Lower leg skin (tissue), 4 donors: ENCODE data around the gene FUT2. TPM values are rescaled to one million over a fixed set of nuclear protein-coding genes. Genes with fewer than 3 reads are reported as not detected.
"Not testable (repeated sequence)": the region's sequence is repeated elsewhere in the genome, so short reads cannot be mapped to it uniquely, and the experiment has no call there.

ENCODE experiments used
- DNase-seq, 2 donors: peaks; one replicate each; pipeline ENCODE4 v3.0.0-alpha.2; 2019; ENCODE audit warnings: low spot score in 2 of 2
- H3K4me3 ChIP-seq: fragments of 200-600 bp; sonication (generic); 2 replicates; pipeline ENCODE4 v1.5.1; 2017; ENCODE audit warnings: mild to moderate bottlenecking, low read depth; ENCODE audit not compliant: poor library complexity, severe bottlenecking
- POLR2A ChIP-seq, 2 donors: fragments of 450-650 bp; IDR thresholded peaks; one replicate each; pipeline ENCODE4 v1.6.1; 2016 to 2017; ENCODE audit warnings: antibody characterized with exemption in 2 of 2, mild to moderate bottlenecking in 1 of 2, moderate library complexity in 1 of 2
- WGBS, 2 donors: methylation state at CpG; one replicate each; pipeline ENCODE4 v1.1.5; 2018; 5-methylcytosine and 5-hydroxymethylcytosine counted together
- intact Hi-C: fragments of 100-400 bp; cut with DNase I; formaldehyde crosslinking; loops from one replicate; pipeline ENCODE4 v1.15.0; 2023; ENCODE audit warnings: low total_unique reads
- total RNA-seq, 4 donors: library from RNA; depleted of rRNA; stranded (reverse); fragments of >200 nt; gene quantifications; one replicate each; pipeline ENCODE4 v1.1.0, GENCODE V29; 2016
- TF ChIP-seq, protein P1 (sequence below), 3 donors: fragments of 450-650 bp; IDR thresholded peaks; one replicate each; pipeline ENCODE4 v1.5.1; 2016; ENCODE audit warnings: antibody characterized with exemption in 3 of 3, mild to moderate bottlenecking in 3 of 3, moderate library complexity in 2 of 3

The FUT2 gene
- total RNA-seq, 4 donors from 2014 or later = 8.5 to 14.9 (median 11.5) TPM

DNA sequence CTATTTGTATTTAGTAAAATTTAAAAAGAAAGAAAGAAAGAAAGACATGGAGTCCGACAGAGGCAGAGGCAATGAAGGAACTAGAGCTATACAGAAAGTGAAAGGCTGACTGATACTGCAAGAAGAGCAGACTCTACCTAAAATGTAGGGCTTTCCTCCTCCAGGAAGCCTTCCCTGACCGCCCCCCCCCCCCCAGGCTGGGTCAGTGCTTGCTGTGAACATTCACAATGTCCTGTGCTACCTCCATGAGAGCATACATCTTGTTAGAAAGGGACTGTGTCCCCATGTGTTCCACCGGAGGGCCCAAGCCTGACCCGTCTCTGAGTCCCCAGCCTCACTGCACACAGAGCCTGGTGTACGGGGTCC, 44.1 kb upstream of the FUT2 start:
- H3K4me3 ChIP-seq = no peak overlapping the region
- 87 to 89% methylated on average over 3 to 5 of the region's 5 CpGs for WGBS, 2 donors
- no peak for DNase-seq
- intact Hi-C loops = no loop called here
- TF ChIP-seq, protein P1, sequence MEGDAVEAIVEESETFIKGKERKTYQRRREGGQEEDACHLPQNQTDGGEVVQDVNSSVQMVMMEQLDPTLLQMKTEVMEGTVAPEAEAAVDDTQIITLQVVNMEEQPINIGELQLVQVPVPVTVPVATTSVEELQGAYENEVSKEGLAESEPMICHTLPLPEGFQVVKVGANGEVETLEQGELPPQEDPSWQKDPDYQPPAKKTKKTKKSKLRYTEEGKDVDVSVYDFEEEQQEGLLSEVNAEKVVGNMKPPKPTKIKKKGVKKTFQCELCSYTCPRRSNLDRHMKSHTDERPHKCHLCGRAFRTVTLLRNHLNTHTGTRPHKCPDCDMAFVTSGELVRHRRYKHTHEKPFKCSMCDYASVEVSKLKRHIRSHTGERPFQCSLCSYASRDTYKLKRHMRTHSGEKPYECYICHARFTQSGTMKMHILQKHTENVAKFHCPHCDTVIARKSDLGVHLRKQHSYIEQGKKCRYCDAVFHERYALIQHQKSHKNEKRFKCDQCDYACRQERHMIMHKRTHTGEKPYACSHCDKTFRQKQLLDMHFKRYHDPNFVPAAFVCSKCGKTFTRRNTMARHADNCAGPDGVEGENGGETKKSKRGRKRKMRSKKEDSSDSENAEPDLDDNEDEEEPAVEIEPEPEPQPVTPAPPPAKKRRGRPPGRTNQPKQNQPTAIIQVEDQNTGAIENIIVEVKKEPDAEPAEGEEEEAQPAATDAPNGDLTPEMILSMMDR (IDR thresholded peaks at IDR 0.05) = no peak
- no peak for TF ChIP-seq POLR2A (IDR thresholded peaks at IDR 0.05)

- no peak overlapping the region for H3K4me3 ChIP-seq
- intact Hi-C loops = no loop called here
- WGBS, 2 donors = 43 to 48% methylated on average over 11 of the region's 11 CpGs
- no peak for TF ChIP-seq POLR2A (IDR thresholded peaks at IDR 0.05)
- TF ChIP-seq, protein P1 (IDR thresholded peaks at IDR 0.05) = no peak
- DNase-seq = no peak
These were observed 41.3 kb upstream of the FUT2 start for GRCh38 chr19:48654299-48655059.

- DNase-seq = peak in 1 of 2 donors; percentile 34
- TF ChIP-seq, protein P1 (IDR thresholded peaks at IDR 0.05) = no peak
- TF ChIP-seq POLR2A (IDR thresholded peaks at IDR 0.05) = no peak
- WGBS, 2 donors = 41 to 50% methylated on average over 16 of the region's 16 CpGs
- intact Hi-C loops = no loop called here
- H3K4me3 ChIP-seq = no peak overlapping the region
These were observed 38.8 kb upstream of the FUT2 start for GRCh38 chr19:48656840-48657474.

- 92 to 93% methylated on average over 5 of the region's 5 CpGs for WGBS, 2 donors
- DNase-seq, H3K4me3 ChIP-seq, intact Hi-C loops: not testable (repeated sequence)
These were observed 37.9 kb upstream of the FUT2 start for GRCh38 chr19:48657828-48658227.

- intact Hi-C loops = no loop called here
- 92 to 96% methylated on average over 6 of the region's 6 CpGs for WGBS, 2 donors
- no peak for DNase-seq
- TF ChIP-seq, protein P1 (IDR thresholded peaks at IDR 0.05) = no peak
- TF ChIP-seq POLR2A (IDR thresholded peaks at IDR 0.05) = no peak
- H3K4me3 ChIP-seq = no peak overlapping the region
These were observed 37.3 kb upstream of the FUT2 start for GRCh38 chr19:48658483-48658882.

- intact Hi-C loops = no loop called here
- TF ChIP-seq POLR2A (IDR thresholded peaks at IDR 0.05) = no peak
- TF ChIP-seq, protein P1 (IDR thresholded peaks at IDR 0.05) = no peak
- no peak for DNase-seq
- WGBS, 2 donors = 78 to 80% methylated on average over 5 of the region's 5 CpGs
- no peak overlapping the region for H3K4me3 ChIP-seq
These were observed 36.0 kb upstream of the FUT2 start for GRCh38 chr19:48659768-48660167.
